H1 (cell line): Measurements from ENCODE around the gene AKAP8.

Experiments
- CHD1 ChIP-seq: IDR thresholded peaks from 2 replicates; pipeline ENCODE4 v1.6.1; 2012; ENCODE audit warnings: low read depth, low read length, improper control_type of control experiment
- CTBP2 ChIP-seq: IDR thresholded peaks from 2 replicates; pipeline ENCODE4 v1.7.0; 2011; ENCODE audit warnings: borderline replicate concordance, mild to moderate bottlenecking, moderate library complexity, mixed read lengths, low read length; ENCODE audit not compliant: insufficient read depth, insufficient read length
- POLR2A ChIP-seq, 2 experiments: IDR thresholded peaks; 1 replicate in 1 of 2; 2 replicates in 1 of 2; pipeline ENCODE4 v1.6.1; 2011; ENCODE audit warnings: low read depth in 2 of 2, low read length in 2 of 2, mild to moderate bottlenecking in 2 of 2; ENCODE audit errors: control extremely low read depth in 1 of 2
- TAF1 ChIP-seq: IDR thresholded peaks from 2 replicates; pipeline ENCODE4 v1.6.1; 2011; ENCODE audit warnings: mild to moderate bottlenecking, low read depth, low read length
- TF ChIP-seq, protein P1 (sequence below): IDR thresholded peaks from 2 replicates; pipeline ENCODE4 v1.6.1; 2011; ENCODE audit warnings: low read depth, mild to moderate bottlenecking, low read length; ENCODE audit not compliant: insufficient read depth
- TF ChIP-seq, protein P2 (sequence below), 3 experiments: IDR thresholded peaks; 1 replicate in 2 of 3; 2 replicates in 1 of 3; pipeline versions ENCODE4 v1.5.1 to v1.6.1; 2011; ENCODE audit warnings: low read length in 3 of 3, mild to moderate bottlenecking in 3 of 3, inconsistent platforms in 2 of 3, low read depth in 1 of 3, moderate library complexity in 1 of 3; ENCODE audit not compliant: insufficient read depth in 1 of 3; ENCODE audit errors: control extremely low read depth in 1 of 3

DNA sequence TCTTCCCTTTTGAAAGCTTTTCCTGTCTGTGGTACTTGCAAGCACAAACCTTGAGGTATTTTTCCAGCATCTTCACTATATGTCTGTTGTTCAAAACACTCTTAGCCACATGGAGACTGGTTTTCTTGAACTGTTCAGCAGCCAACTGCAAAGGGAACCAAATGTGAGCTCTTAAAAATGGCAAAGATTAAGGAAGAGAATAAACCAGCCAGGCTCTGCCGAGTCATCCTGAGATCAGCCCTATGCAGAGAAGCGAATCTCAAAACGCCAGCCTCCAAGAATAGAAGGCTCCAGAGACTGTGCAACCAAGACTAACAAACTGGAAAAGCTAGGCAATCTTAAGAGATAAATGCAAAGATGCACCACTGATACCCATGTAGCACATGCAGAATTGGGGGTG lies 20.7 kb downstream of the AKAP8 start:
- no peak for TF ChIP-seq TAF1
- TF ChIP-seq, protein P1, sequence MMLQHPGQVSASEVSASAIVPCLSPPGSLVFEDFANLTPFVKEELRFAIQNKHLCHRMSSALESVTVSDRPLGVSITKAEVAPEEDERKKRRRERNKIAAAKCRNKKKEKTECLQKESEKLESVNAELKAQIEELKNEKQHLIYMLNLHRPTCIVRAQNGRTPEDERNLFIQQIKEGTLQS = no peak
- no peak for TF ChIP-seq CHD1
- TF ChIP-seq, protein P2, sequence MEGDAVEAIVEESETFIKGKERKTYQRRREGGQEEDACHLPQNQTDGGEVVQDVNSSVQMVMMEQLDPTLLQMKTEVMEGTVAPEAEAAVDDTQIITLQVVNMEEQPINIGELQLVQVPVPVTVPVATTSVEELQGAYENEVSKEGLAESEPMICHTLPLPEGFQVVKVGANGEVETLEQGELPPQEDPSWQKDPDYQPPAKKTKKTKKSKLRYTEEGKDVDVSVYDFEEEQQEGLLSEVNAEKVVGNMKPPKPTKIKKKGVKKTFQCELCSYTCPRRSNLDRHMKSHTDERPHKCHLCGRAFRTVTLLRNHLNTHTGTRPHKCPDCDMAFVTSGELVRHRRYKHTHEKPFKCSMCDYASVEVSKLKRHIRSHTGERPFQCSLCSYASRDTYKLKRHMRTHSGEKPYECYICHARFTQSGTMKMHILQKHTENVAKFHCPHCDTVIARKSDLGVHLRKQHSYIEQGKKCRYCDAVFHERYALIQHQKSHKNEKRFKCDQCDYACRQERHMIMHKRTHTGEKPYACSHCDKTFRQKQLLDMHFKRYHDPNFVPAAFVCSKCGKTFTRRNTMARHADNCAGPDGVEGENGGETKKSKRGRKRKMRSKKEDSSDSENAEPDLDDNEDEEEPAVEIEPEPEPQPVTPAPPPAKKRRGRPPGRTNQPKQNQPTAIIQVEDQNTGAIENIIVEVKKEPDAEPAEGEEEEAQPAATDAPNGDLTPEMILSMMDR (IDR thresholded peaks at IDR 0.05; ENCODE audit: control extremely low read depth in 1 of 3, insufficient read depth in 1 of 3, low read depth in 1 of 3, low read length in 3 of 3) = no peak
- TF ChIP-seq POLR2A (IDR thresholded peaks at IDR 0.05; ENCODE audit: control extremely low read depth in 1 of 2, low read depth in 2 of 2, low read length in 2 of 2) = no peak
- TF ChIP-seq CTBP2 = no peak
